Esophagus muscularis mucosa (tissue), 3 donors: ENCODE results near the gene NTN3.

Source experiments
- POLR2A ChIP-seq: fragments of 450-650 bp; IDR thresholded peaks from one replicate; pipeline ENCODE4 v1.6.1; 2017; ENCODE audit warnings: antibody characterized with exemption, moderate library complexity, mild to moderate bottlenecking, low read depth
- TF ChIP-seq, protein P1 (sequence below), 3 experiments: fragments of 200-600 bp in 2 of 3; fragments of 450-650 bp in 1 of 3; sonication (generic) in 2 of 3; IDR thresholded peaks; one replicate each; pipeline ENCODE4 v1.5.1; 2017 to 2019; ENCODE audit warnings: antibody characterized with exemption in 3 of 3, mild to moderate bottlenecking in 2 of 3, moderate library complexity in 1 of 3

DNA sequence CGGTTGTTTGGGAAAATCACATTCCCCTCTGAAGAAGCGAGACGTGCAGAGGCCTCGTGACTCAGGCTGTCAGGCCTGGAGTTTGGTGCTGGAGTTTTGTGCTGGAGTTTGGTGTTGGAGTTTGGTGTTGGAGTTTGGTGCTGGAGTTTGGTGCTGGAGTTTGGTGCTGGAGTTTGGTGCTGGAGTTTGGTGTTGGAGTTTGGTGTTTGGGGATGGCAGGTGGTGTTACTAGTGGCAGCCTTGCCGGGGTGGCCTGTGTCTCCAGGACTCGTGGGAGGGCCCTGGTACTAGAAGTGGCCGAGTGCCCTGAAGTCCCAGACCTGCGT, 16.4 kb downstream of the NTN3 start:
- TF ChIP-seq POLR2A = no peak
- TF ChIP-seq, protein P1, sequence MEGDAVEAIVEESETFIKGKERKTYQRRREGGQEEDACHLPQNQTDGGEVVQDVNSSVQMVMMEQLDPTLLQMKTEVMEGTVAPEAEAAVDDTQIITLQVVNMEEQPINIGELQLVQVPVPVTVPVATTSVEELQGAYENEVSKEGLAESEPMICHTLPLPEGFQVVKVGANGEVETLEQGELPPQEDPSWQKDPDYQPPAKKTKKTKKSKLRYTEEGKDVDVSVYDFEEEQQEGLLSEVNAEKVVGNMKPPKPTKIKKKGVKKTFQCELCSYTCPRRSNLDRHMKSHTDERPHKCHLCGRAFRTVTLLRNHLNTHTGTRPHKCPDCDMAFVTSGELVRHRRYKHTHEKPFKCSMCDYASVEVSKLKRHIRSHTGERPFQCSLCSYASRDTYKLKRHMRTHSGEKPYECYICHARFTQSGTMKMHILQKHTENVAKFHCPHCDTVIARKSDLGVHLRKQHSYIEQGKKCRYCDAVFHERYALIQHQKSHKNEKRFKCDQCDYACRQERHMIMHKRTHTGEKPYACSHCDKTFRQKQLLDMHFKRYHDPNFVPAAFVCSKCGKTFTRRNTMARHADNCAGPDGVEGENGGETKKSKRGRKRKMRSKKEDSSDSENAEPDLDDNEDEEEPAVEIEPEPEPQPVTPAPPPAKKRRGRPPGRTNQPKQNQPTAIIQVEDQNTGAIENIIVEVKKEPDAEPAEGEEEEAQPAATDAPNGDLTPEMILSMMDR (IDR thresholded peaks at IDR 0.05) = no peak
